RWPE1 (cell line): ENCODE results near the gene NEUROD1.
A peak's percentile ranks its signal among the peaks of the same experiment; 100 is the strongest.
"Not testable (repeated sequence)": the region's sequence is repeated elsewhere in the genome, so short reads cannot be mapped to it uniquely, and the experiment has no call there.

Source experiments
- CTCF ChIA-PET: fragments of 350-600 bp; sonication (Branson Sonifier 250); formaldehyde crosslinking; extraction: SDS; loops from one replicate; lab custom pipeline; 2021; lab: Yijun Ruan, JAX
- POLR2A ChIA-PET: fragments of 400-600 bp; formaldehyde crosslinking; extraction: SDS; loops from one replicate; lab custom pipeline; 2020; ENCODE audit warnings: antibody characterized with exemption; ENCODE audit not compliant: low non-redundant PET; lab: Yijun Ruan, JAX
- DNase-seq: peaks from one replicate; pipeline ENCODE4 v3.0.0; 2012; ENCODE audit warnings: low spot score
- H3K27ac ChIP-seq: fragments of 450-650 bp; 2 replicates; pipeline ENCODE4 v1.5.1; 2017
- CTCF ChIP-seq: fragments of 450-650 bp; conservative IDR thresholded peaks from 2 replicates; pipeline ENCODE4 v1.5.1; 2017; ENCODE audit warnings: low read depth, mild to moderate bottlenecking

The NEUROD1 gene

GRCh38 chr2:181680055-181680936 lies at the start of gene NEUROD1:
Gene NEUROD1 (minus strand): TSS chr2:181680517. CDS start chr2:181678860, 1,657 bp downstream.
- DNase-seq, result no peak
- TF ChIP-seq CTCF, result no peak
- H3K27ac ChIP-seq, result no peak within 1 kb of the TSS
- ChIA-PET POLR2A (no interaction called here), CTCF (interaction anchor here (0.6 to 0.7 kb wide), 2 partner anchors 35 to 222 kb away, joined by 3 read pairs; no protein-coding TSS in a partner anchor)

GRCh38 chr2:181725476-181725875 lies 45.2 kb upstream of the NEUROD1 start:
- ChIA-PET POLR2A (no interaction called here), CTCF (no interaction called here)
- no peak for TF ChIP-seq CTCF
- H3K27ac ChIP-seq, result no peak overlapping the region
- DNase-seq, result no peak

- H3K27ac ChIP-seq, result no peak overlapping the region
- no peak for TF ChIP-seq CTCF
- POLR2A ChIA-PET, result no interaction called here
- DNase-seq, result no peak
- CTCF ChIA-PET, result no interaction called here
Measured at GRCh38 chr2:181724662-181725061, 44.3 kb upstream of the NEUROD1 start.

- DNase-seq, result no peak
- no peak for TF ChIP-seq CTCF
- POLR2A ChIA-PET, result no interaction called here
- CTCF ChIA-PET, result interaction anchor here (0.8 to 1.5 kb wide), 3 partner anchors 8 to 150 kb away, joined by 3 read pairs; no protein-coding TSS in a partner anchor
- H3K27ac ChIP-seq, result no peak overlapping the region
Measured at GRCh38 chr2:181723731-181724130, 43.4 kb upstream of the NEUROD1 start.

- ChIA-PET CTCF (interaction anchor here (0.5 to 4.4 kb wide), 21 partner anchors 9 to 1593 kb away, joined by 3 to 50 read pairs (median 3); no protein-coding TSS in a partner anchor), POLR2A (no interaction called here)
- no peak overlapping the region for H3K27ac ChIP-seq
- peak; percentile 35 for DNase-seq
- TF ChIP-seq CTCF, result peak; percentile 69
Measured at GRCh38 chr2:181715033-181715630, 34.8 kb upstream of the NEUROD1 start.

- DNase-seq, H3K27ac ChIP-seq, POLR2A ChIA-PET, CTCF ChIA-PET: not testable (repeated sequence)
Measured at GRCh38 chr2:181711051-181711450, 30.7 kb upstream of the NEUROD1 start.

GRCh38 chr2:181702519-181702918 lies 22.2 kb upstream of the NEUROD1 start:
- DNase-seq, POLR2A ChIA-PET, CTCF ChIA-PET, H3K27ac ChIP-seq: not testable (repeated sequence)
